Activated naive CD8-positive, alpha-beta T cell treated with anti-CD3 and anti-CD28 coated beads, Interleukin-2, amount 10 ng/mL, durations not matched to agents 7 days and 5 days (primary cell): Measurements from ENCODE around the gene GFRA1. TPM values are rescaled to one million over a fixed set of nuclear protein-coding genes. Genes with fewer than 3 reads are reported as not detected.

Experiments
- ATAC-seq: fragments of 150-1000 bp; cut with Tn5 transposase; one replicate; pipeline ENCODE4 v1.10.0; 2021; ENCODE audit warnings: low read depth, moderate library complexity
- POLR2A ChIA-PET: fragments of 350-600 bp; sonication (Branson Sonifier 250); formaldehyde crosslinking; loops from one replicate; lab custom pipeline; 2021; ENCODE audit warnings: antibody characterized with exemption; lab: Charles Lee
- DNase-seq: peaks from one replicate; pipeline ENCODE4 v3.0.0; 2021
- H3K27ac Mint-ChIP-seq: one replicate; pipeline ENCODE4 v1.8.0; 2022; ENCODE audit warnings: mild to moderate bottlenecking, mixed read lengths
- H3K27me3 Mint-ChIP-seq: one replicate; pipeline ENCODE4 v1.8.0; 2022; ENCODE audit warnings: mild to moderate bottlenecking, moderate library complexity, mixed read lengths
- H3K36me3 Mint-ChIP-seq: one replicate; pipeline ENCODE4 v1.8.0; 2021; ENCODE audit warnings: mild to moderate bottlenecking, mixed read lengths
- H3K4me1 Mint-ChIP-seq: one replicate; pipeline ENCODE4 v1.8.0; 2021; ENCODE audit warnings: mixed read lengths
- H3K4me3 Mint-ChIP-seq: one replicate; pipeline ENCODE4 v1.8.0; 2022; ENCODE audit warnings: mild to moderate bottlenecking, moderate library complexity, mixed read lengths
- H3K9me3 Mint-ChIP-seq: one replicate; pipeline ENCODE4 v1.8.0; 2021; ENCODE audit warnings: mixed read lengths
- total RNA-seq, 2 experiments: library from RNA; stranded (reverse); gene quantifications; one replicate each; pipeline ENCODE4 v1.2.3, GENCODE V29; 2021

GFRA1 gene
- total RNA-seq, 2 experiments from 2014 or later, result not detected

DNA sequence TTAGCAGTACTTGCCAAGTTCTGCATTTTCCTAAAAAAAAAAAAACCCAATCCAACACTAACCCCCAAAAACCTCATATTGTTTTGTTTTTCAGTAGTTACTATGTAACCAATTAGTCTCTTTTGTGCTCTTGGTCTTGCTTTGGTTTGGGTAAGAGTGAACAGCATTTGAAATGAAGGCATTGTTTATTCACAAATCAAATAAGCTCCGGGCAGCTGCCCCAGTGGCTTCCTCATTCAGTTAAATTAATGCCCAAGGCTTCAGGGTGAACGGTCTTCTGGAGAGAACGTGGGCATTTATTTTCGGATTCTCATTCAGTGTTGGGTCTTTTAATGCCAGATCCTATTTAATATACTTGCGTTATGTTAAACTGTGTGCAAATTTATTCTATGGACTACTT lies 108.7 kb downstream of the GFRA1 start:
- Mint-ChIP-seq H3K27me3 (no peaks in the 10 kb centered on the region), H3K36me3 (no peaks in the 10 kb centered on the region)
- no peak for ATAC-seq

DNA sequence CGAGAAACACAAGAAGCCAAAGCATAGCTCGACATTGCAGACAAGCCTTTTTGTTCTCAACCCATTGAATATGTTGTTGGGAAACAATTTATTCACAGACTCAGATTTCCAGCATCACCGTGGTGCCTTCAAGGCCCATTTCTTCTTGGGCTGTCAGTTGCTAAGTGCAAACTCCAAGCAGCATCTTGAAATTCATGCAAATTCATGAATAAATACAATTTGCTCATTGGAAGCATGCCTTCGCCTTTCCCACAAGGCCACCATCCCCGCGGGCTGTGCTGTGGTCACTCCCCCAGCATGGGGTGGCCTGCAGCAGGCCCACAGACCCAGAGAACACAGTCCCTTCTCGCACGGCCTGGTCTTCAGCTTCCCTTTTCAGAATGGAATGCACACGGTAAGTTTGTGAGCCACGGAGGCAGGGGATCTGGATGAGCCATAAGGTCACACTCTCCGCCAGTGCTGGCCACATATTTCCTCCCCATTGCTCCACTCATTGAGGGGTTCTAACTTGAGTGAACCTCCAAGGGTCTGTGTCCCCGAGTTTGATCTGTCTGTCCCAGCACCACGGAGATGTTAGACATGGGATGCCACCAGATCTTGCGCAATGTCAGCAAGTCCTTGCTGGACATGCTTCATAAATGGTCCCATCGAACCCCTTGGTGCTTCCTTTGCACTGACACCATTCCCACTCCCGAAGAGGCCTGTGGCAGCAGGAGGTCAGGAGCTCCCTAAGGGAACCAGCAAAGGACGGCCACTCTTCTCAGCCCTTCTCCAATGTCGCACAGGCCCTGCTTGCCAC lies 109.5 kb downstream of the GFRA1 start:
- no peak for DNase-seq

More for the DNA sequence above, 108.7 kb downstream of the GFRA1 start:
- no peak for DNase-seq
- POLR2A ChIA-PET, result no interaction called here
- H3K4me1 Mint-ChIP-seq, result no peaks in the 10 kb centered on the region
- no peak overlapping the region for H3K27ac Mint-ChIP-seq
- H3K9me3 Mint-ChIP-seq, result peaks cover 1% of the 10 kb centered on the region
- H3K4me3 Mint-ChIP-seq, result no peak overlapping the region

DNA sequence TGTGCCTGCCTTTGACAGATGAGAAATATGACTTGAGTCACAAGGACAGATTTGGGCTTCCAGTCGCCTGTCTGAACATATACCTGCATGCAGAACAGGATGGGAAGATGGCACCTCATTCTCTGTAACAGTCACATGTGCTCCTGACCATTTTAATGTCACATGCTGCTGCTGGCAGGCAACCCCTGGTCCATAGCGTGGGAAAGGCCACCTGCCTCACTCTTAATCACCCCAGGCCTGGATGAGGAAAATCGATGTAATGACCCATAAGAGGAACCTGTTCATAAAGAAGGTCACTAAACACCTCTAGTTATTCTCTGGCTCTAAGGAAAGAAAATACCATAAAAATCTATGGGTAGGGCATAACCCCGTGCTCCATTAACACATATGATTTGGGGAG lies 110.2 kb downstream of the GFRA1 start:
- POLR2A ChIA-PET, result no interaction called here
- no peak overlapping the region for H3K4me3 Mint-ChIP-seq
- H3K27me3 Mint-ChIP-seq, result no peaks in the 10 kb centered on the region

More for the DNA sequence above, 109.5 kb downstream of the GFRA1 start:
- Mint-ChIP-seq H3K4me3 (no peak overlapping the region), H3K27me3 (no peaks in the 10 kb centered on the region), H3K4me1 (no peaks in the 10 kb centered on the region), H3K36me3 (no peaks in the 10 kb centered on the region), H3K9me3 (peaks cover 1% of the 10 kb centered on the region), H3K27ac (no peak overlapping the region)
- POLR2A ChIA-PET, result no interaction called here
- ATAC-seq, result no peak

DNA sequence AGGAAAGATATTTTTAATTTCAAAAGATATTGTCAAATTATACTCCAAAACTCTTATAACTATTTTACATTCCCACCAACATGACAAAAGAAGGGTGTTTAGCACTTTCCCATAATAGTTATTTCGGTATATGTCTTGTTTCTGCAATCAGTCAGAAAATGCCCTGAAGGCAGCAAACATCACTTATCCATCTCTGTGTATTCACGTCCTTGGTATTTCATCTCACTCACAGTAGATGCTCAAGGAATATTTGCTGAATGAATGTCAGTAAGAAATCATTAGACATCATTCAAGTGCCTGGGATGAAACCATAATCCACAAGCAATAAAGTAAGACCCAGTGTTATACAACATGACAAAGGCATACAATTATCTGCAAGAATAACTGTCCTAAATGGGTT lies 112.7 kb downstream of the GFRA1 start:
- H3K27ac Mint-ChIP-seq, result no peak overlapping the region
- no peak overlapping the region for H3K4me3 Mint-ChIP-seq
- DNase-seq, result no peak
- no peak for ATAC-seq
- POLR2A ChIA-PET, result no interaction called here
- H3K27me3 Mint-ChIP-seq, result no peaks in the 10 kb centered on the region
- H3K36me3 Mint-ChIP-seq, result no peaks in the 10 kb centered on the region
- H3K4me1 Mint-ChIP-seq, result no peaks in the 10 kb centered on the region
- H3K9me3 Mint-ChIP-seq, result no peaks in the 10 kb centered on the region

More for the DNA sequence above, 110.2 kb downstream of the GFRA1 start:
- ATAC-seq, result no peak
- no peak for DNase-seq
- Mint-ChIP-seq H3K36me3 (no peaks in the 10 kb centered on the region), H3K27ac (no peak overlapping the region), H3K9me3 (peaks cover 1% of the 10 kb centered on the region), H3K4me1 (no peaks in the 10 kb centered on the region)

DNA sequence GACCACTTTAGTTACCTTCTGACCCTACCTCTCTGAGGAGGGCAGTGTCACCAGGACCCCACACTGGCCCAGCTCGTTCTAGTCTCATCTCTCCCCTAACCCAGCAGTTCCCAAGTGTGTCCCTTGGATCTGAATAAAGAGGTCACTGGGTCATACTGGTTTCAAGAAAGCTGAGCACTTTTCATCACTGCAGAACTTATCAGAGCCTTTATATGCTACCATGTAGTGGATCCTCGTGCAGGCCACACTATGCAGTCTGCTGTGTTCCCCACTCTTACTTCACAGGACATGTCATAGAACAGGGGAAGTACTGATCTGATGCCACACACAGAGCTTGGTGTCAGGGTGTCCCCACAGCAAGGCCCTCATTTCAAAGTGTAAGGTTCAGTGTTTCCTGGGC lies 113.8 kb downstream of the GFRA1 start:
- no peak for ATAC-seq
- Mint-ChIP-seq H3K4me3 (no peak overlapping the region), H3K4me1 (no peaks in the 10 kb centered on the region), H3K27ac (no peak overlapping the region), H3K9me3 (no peaks in the 10 kb centered on the region), H3K27me3 (no peaks in the 10 kb centered on the region), H3K36me3 (no peaks in the 10 kb centered on the region)
- POLR2A ChIA-PET, result no interaction called here
- no peak for DNase-seq

DNA sequence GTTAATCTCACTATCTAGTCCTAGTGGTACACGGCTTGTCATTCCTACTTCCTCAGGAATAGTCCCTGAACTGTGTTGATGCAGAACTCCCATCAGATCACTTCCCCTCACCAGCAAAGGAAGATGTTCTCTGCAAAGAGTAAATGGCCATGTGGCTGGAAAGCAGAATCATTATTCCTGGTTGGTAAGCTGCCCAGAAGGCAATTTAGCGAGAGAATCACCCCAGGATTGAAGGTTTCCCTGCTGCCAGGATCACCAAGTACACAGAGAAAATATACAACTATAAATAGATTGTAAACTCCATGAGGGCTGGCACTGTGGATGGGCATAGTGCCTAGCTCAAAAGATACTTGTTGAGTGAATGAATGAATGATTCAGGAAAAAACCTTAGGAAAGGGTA lies 115.0 kb downstream of the GFRA1 start:
- Mint-ChIP-seq H3K36me3 (no peaks in the 10 kb centered on the region), H3K4me1 (no peaks in the 10 kb centered on the region), H3K27me3 (no peaks in the 10 kb centered on the region), H3K4me3 (no peak overlapping the region), H3K9me3 (no peaks in the 10 kb centered on the region), H3K27ac (no peak overlapping the region)
- DNase-seq (no peak), ATAC-seq (no peak)
- POLR2A ChIA-PET, result no interaction called here

DNA sequence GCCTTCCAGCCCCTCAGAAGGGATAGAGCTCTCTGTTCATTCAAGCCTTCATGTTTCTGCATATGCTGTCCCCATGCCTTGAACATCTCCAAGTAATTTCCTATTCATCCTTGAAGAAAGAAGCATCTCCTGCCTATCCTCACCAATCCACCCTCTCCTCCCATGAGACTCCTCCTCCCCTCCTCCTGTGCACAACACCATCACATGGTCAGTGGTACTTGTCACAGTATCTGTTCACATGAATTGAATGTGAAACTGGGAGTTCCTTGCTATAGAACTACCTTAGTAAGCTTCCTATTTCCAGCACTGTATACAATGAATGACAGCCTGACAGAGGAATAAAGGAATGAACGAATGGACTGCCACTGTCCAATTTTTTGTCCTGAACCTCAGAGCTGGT lies 115.5 kb downstream of the GFRA1 start:
- Mint-ChIP-seq H3K9me3 (no peaks in the 10 kb centered on the region), H3K36me3 (no peaks in the 10 kb centered on the region), H3K27me3 (no peaks in the 10 kb centered on the region), H3K4me3 (no peak overlapping the region), H3K27ac (no peak overlapping the region), H3K4me1 (no peaks in the 10 kb centered on the region)
- POLR2A ChIA-PET, result no interaction called here
- ATAC-seq, result no peak
- no peak for DNase-seq

DNA sequence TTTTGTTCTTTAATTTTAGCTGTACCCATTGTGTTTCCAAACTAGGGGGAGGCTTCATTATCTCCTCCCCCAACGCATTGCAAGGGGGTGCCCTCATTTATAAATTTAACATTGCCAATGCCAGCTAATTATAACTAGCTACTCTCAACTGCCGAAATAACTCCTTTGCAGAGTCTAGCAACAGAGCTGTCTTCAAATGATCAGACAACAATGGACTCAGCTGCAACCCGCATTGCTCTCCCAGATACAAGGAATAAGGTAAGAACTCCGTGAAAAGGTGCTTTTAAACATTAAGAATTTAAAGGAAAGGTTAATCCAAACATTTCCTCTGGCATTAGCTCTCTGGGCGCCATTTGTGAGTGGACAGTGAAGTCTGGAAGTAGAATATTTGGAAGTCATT lies 116.2 kb downstream of the GFRA1 start:
- no peak overlapping the region for H3K27ac Mint-ChIP-seq
- no peaks in the 10 kb centered on the region for H3K9me3 Mint-ChIP-seq
- H3K4me3 Mint-ChIP-seq, result no peak overlapping the region
- DNase-seq (no peak), ATAC-seq (no peak)
- no peaks in the 10 kb centered on the region for H3K36me3 Mint-ChIP-seq
- no peaks in the 10 kb centered on the region for H3K27me3 Mint-ChIP-seq
- no peaks in the 10 kb centered on the region for H3K4me1 Mint-ChIP-seq
- POLR2A ChIA-PET, result no interaction called here

DNA sequence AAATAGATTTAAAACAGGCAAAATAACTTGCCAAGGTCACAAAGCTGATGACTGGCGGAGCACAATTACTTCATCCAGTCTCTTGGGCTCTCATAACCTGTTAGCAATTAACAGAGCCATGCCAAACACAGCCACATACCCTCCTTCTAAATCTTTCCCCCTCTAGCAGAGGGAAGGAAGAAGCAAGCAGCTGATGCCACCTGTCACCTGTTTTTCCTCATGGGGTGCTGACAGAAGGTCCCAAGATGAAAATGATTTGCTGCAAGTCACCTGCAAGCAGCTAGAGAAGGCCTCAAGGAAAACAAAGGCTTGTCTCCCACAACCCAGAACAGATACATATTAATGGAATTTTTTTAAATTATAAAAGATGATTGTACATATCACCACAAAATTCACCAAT lies 117.8 kb downstream of the GFRA1 start:
- ATAC-seq (no peak), DNase-seq (no peak)
- H3K27ac Mint-ChIP-seq, result no peak overlapping the region
- H3K4me3 Mint-ChIP-seq, result no peak overlapping the region
- POLR2A ChIA-PET, result no interaction called here
- H3K9me3 Mint-ChIP-seq, result no peaks in the 10 kb centered on the region
- no peaks in the 10 kb centered on the region for H3K27me3 Mint-ChIP-seq
- H3K4me1 Mint-ChIP-seq, result no peaks in the 10 kb centered on the region
- no peaks in the 10 kb centered on the region for H3K36me3 Mint-ChIP-seq

DNA sequence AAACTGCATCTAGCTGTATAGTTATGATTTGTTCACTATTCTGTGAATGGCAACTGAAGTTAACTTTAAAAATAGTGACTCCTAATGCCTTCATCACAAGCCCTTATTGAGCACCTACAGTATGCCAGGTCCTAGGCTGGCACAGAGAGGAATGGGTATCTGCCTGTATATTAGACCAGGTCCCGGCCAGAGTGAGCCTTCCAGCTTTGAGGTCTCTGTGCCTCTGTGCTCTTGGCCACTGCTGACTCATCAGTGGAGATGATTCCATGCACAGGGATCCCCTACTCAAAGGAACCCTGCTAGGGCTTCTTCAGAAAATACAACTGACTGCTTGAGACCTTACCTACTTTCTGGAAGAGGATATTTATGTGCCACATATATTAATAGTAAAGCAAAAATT lies 118.4 kb downstream of the GFRA1 start:
- H3K4me1 Mint-ChIP-seq, result no peaks in the 10 kb centered on the region
- no peaks in the 10 kb centered on the region for H3K36me3 Mint-ChIP-seq
- no peak overlapping the region for H3K27ac Mint-ChIP-seq
- H3K9me3 Mint-ChIP-seq, result no peaks in the 10 kb centered on the region
- no peak overlapping the region for H3K4me3 Mint-ChIP-seq
- H3K27me3 Mint-ChIP-seq, result no peaks in the 10 kb centered on the region
- ATAC-seq, result no peak
- DNase-seq, result no peak
- POLR2A ChIA-PET, result no interaction called here

DNA sequence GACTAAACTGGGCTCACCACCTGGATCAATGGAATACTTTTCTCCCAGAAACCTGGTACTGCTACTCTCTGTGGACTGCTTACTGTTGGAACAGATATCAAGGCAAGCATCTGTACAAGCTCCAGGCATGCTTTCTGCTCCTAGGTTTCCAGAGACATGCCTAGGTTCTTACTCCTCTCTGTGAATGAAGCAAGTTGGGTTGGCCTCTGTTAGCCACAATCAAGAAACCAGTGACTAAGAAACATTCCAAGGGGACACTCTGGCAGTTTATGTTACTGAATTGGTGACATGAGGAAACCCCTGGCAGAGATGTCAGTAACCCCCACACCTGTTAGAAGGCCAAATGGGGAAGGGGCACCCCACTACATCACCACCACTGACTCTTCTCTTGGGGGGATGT lies 121.9 kb downstream of the GFRA1 start:
- Mint-ChIP-seq H3K36me3 (no peaks in the 10 kb centered on the region), H3K4me3 (no peak overlapping the region), H3K27me3 (no peaks in the 10 kb centered on the region), H3K27ac (no peak overlapping the region), H3K9me3 (no peaks in the 10 kb centered on the region), H3K4me1 (no peaks in the 10 kb centered on the region)
- DNase-seq (no peak), ATAC-seq (no peak)
- POLR2A ChIA-PET, result no interaction called here

DNA sequence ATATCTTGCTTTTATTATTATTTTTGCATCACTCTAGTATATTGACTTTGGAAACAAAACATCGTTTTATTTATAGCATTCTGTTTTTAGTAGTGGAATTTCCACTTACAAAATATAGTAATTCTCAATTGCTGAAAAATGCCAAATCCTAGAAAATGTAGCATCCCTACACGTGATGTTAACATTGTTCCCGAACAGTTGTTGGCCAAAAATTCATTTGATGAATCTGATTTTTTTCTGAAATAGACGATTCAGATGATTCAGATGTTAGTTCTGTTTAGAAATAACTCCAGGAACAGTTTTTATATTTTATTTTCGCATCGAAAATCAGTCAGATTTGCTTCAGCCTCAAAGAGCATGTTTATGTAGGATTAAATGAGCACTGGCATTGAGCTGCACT lies 122.4 kb downstream of the GFRA1 start:
- Mint-ChIP-seq H3K27me3 (no peaks in the 10 kb centered on the region), H3K27ac (no peak overlapping the region), H3K36me3 (no peaks in the 10 kb centered on the region), H3K4me1 (no peaks in the 10 kb centered on the region), H3K4me3 (no peak overlapping the region), H3K9me3 (no peaks in the 10 kb centered on the region)
- POLR2A ChIA-PET, result no interaction called here
- no peak for ATAC-seq
- no peak for DNase-seq

DNA sequence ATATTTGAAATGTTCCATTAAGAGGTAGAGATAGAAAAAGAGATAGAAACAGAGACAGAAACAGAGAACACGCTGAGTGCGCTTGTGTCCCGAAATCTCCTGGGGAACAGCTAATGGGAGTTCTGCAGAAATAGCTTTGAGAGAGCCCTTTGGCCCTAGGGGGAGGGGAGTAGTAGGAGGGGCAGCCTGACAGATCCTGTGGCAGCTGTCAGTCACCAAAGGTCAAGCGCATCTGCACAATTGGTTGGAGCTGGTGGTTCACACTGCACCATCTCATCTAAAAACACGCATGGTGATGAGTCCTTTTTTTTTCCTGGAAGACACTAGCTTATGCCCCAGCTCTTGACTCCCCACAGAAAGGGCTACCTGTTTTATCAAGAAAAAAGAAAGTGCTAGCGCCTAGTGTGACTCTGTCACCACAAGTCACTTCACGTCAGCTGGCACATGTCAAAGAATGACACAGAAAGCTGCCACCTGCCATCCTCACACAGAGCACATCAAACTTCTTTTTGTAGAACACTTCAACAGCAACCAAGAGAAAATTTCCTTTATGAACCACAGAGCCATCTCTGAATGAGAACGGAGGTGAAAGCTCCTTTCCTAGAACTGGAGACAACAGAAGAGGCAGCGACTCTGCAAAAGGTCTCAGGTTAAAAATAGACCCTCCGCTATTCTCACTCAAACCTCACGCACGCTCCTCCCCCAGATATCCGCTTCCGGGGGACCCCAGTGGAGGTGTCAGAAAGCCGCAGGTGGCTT lies 125.7 kb downstream of the GFRA1 start:
- Mint-ChIP-seq H3K27ac (peak overlapping the region; percentile 81), H3K4me1 (no peaks in the 10 kb centered on the region), H3K36me3 (no peaks in the 10 kb centered on the region), H3K4me3 (peak overlapping the region; percentile 39), H3K9me3 (no peaks in the 10 kb centered on the region), H3K27me3 (no peaks in the 10 kb centered on the region)
- POLR2A ChIA-PET, result no interaction called here
- DNase-seq (no peak), ATAC-seq (peak; percentile 88)
